ENCODE measurements around the gene VAC14.

- no peak for TF ChIP-seq CTCF (IDR thresholded peaks at IDR 0.05)
- TF ChIP-seq ZFX (IDR thresholded peaks at IDR 0.05; ENCODE audit: borderline replicate concordance) = no peak
Measured at GRCh38 chr16:70774261-70774660, 26.7 kb downstream of the VAC14 start.
